Stimulated activated CD4-positive, alpha-beta T cell treated with anti-CD3 and anti-CD28 coated beads, Interleukin-15, amount 100 ng/mL, for 24 hours (primary cell): ENCODE results near the gene MRPL14.

Experiments used
- DNase-seq: peaks from one replicate; pipeline ENCODE4 v3.0.0-alpha.2; 2020

MRPL14 gene

GRCh38 chr6:44120692-44121443 is 6.4 kb downstream of the MRPL14 start:
- DNase-seq: no peak

- DNase-seq: no peak
These were observed 7.5 kb downstream of the MRPL14 start for GRCh38 chr6:44119704-44120262.

- DNase-seq: no peak
These were observed 9.7 kb downstream of the MRPL14 start for GRCh38 chr6:44117397-44118128.

GRCh38 chr6:44116641-44117382 is 10.4 kb downstream of the MRPL14 start:
- no peak for DNase-seq

- no peak for DNase-seq
These were observed 11.4 kb downstream of the MRPL14 start for GRCh38 chr6:44115866-44116265.

GRCh38 chr6:44113414-44113813 is 13.8 kb downstream of the MRPL14 start:
- no peak for DNase-seq

- no peak for DNase-seq
These were observed 15.5 kb downstream of the MRPL14 start for GRCh38 chr6:44111434-44112417.

GRCh38 chr6:44110966-44111365 is 16.3 kb downstream of the MRPL14 start:
- no peak for DNase-seq

- DNase-seq: no peak
These were observed 17.1 kb downstream of the MRPL14 start for GRCh38 chr6:44110005-44110676.

- no peak for DNase-seq
These were observed 18.0 kb downstream of the MRPL14 start for GRCh38 chr6:44109212-44109611.

- no peak for DNase-seq
These were observed 18.8 kb downstream of the MRPL14 start for GRCh38 chr6:44108471-44108870.

- DNase-seq: no peak
These were observed 20.2 kb downstream of the MRPL14 start for GRCh38 chr6:44107017-44107416.

GRCh38 chr6:44105993-44106740 is 21.1 kb downstream of the MRPL14 start:
- no peak for DNase-seq

- DNase-seq: no peak
These were observed 22.1 kb downstream of the MRPL14 start for GRCh38 chr6:44105146-44105545.

- no peak for DNase-seq
These were observed 22.7 kb downstream of the MRPL14 start for GRCh38 chr6:44104481-44105021.

GRCh38 chr6:44102527-44102926 is 24.7 kb downstream of the MRPL14 start:
- DNase-seq: no peak

- no peak for DNase-seq
These were observed 25.4 kb downstream of the MRPL14 start for GRCh38 chr6:44101832-44102231.

- peak; percentile 34 for DNase-seq
These were observed 27.1 kb downstream of the MRPL14 start for GRCh38 chr6:44100088-44100550.

GRCh38 chr6:44099192-44099591 is 28.1 kb downstream of the MRPL14 start:
- no peak for DNase-seq

- DNase-seq: no peak
These were observed 29.4 kb downstream of the MRPL14 start for GRCh38 chr6:44097782-44098317.
